H1 (cell line): ENCODE results near the gene GPX7. TPM values are rescaled to one million over a fixed set of nuclear protein-coding genes. Genes with fewer than 3 reads are reported as not detected.

Experiments used
- GTF2F1 ChIP-seq: IDR thresholded peaks from 2 replicates; pipeline ENCODE4 v1.6.1; 2012; ENCODE audit warnings: low read depth, low read length, improper control_type of control experiment, borderline replicate concordance
- NANOG ChIP-seq: IDR thresholded peaks from 2 replicates; pipeline ENCODE4 v1.6.1; 2011; ENCODE audit warnings: low read length, low read depth, mild to moderate bottlenecking, inconsistent platforms; ENCODE audit not compliant: insufficient read depth, poor library complexity, severe bottlenecking
- PHF8 ChIP-seq: fragments of 200-600 bp; sonication (generic); conservative IDR thresholded peaks from 2 replicates; pipeline ENCODE4 v1.7.1; 2012; ENCODE audit warnings: low read depth, mild to moderate bottlenecking, inconsistent platforms, low read length, moderate library complexity
- RNF2 ChIP-seq: fragments of 200-900, 300-1000 bp; sonication (generic); IDR thresholded peaks from 2 replicates; pipeline ENCODE4 v1.7.1; 2016; ENCODE audit warnings: borderline replicate concordance, low read depth, mild to moderate bottlenecking, antibody characterized with exemption, low read length; ENCODE audit not compliant: poor library complexity, severe bottlenecking; ENCODE audit errors: missing control alignments
- SP1 ChIP-seq: IDR thresholded peaks from 2 replicates; pipeline ENCODE4 v1.6.1; 2011; ENCODE audit warnings: low read depth, low read length
- TAF1 ChIP-seq: IDR thresholded peaks from 2 replicates; pipeline ENCODE4 v1.6.1; 2011; ENCODE audit warnings: mild to moderate bottlenecking, low read depth, low read length
- TAF7 ChIP-seq: optimal IDR thresholded peaks from 2 replicates; pipeline ENCODE3; 2011; ENCODE audit warnings: low read depth, mild to moderate bottlenecking, inconsistent platforms, low read length, moderate library complexity, borderline replicate concordance
- polyA plus RNA-seq, 7 experiments: library from polyadenylated mRNA; depleted of rRNA in 3 of 7; stranded (reverse) in 5 of 7; unstranded in 2 of 7; fragments of >200 nt in 5 of 7; fragments of 200-250 nt in 2 of 7; gene quantifications; 1 replicate in 5 of 7; 2 replicates in 1 of 7; 4 replicates in 1 of 7; pipeline versions ENCODE4 v1.2.1 to v1.2.3, GENCODE V29; 2011 to 2013; ENCODE audit warnings: missing spikeins in 2 of 7, mixed read lengths in 2 of 7
- total RNA-seq: library from RNA; stranded (reverse); fragmentation: NEBNext Ultra II Directional; extraction: Animal tissue kit (Norgen Biotek cat#: 25700); gene quantifications from 2 replicates; pipeline ENCODE4 v1.2.1, GENCODE V29; 2021

GPX7 gene
- total and polyA plus RNA-seq, 2 of the 8 experiments (the other 6 are each of a cell fraction or from before 2014, with no cell fraction given), result 13.0 to 37.5 TPM

- TF ChIP-seq RNF2 (no peak), TAF1 (no peak), TAF7 (no peak), NANOG (no peak), GTF2F1 (no peak), SP1 (no peak), PHF8 (no peak)
Observed at GRCh38 chr1:52592637-52593323, 9.4 kb upstream of the GPX7 start (continued).
